ENCODE results near the gene GNAO1. TPM values are rescaled to one million over a fixed set of nuclear protein-coding genes. Genes with fewer than 3 reads are reported as not detected.

Gene GNAO1
- total and polyA plus RNA-seq, 2 of the 13 experiments (the other 11 are each of a cell fraction or from before 2014, with no cell fraction given) = not detected

DNA sequence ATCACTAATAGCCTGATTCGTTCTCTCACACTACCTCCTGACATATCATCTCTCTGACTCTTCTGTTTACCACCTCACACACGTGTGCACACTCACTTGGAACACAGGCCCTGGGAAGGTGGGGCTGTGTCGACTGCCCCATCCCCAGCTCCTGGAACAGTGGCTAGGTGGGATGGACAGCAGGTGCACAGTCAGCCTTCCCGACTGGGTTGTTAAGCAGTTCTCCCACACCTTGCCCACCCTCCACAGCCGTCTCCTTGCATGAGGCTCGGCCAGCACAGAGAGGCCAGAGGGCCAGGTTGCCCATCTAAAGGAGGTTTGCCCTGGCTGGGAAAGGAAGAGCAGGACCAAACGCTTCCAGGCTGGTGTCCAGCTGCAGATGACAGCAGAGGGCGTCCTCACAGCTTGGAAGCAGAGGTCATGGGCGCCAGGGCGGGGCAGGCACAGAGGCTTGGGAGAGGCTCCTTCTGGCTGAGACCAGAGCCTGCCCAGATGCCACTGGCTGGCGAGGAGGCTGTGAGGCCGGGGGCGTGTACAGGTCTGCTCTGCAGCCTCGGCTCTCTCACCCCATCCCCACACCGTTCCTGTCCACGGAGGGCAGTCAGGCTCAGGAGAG lies 141.3 kb downstream of the GNAO1 start:
- no peak overlapping the region for H3K27ac ChIP-seq (ENCODE audit: extremely low read length, insufficient read depth, low read length)
- in situ Hi-C loops (cut with HindIII; ENCODE audit: extremely low pct_ligation_motif_present, low pct_unique_long_range_greater_than_20kb) (no loop called here), intact Hi-C loops (cut with micrococcal nuclease; ENCODE audit: unreplicated experiment) (loop anchor here (1.0 to 2.0 kb wide), 3 partner anchors 24 to 370 kb away; no protein-coding TSS in a partner anchor)
- H3K36me3 ChIP-seq (replicated peaks in 1 of 2; ENCODE audit: control insufficient read depth in 1 of 2, insufficient read depth in 2 of 2, low read length in 2 of 2) = no peaks in the 10 kb centered on the region
- POLR2A ChIA-PET = interaction anchor here (0.9 kb wide), 1 partner anchor 24 kb away, joined by 4 read pairs; no protein-coding TSS in a partner anchor
- 2% methylated on average over 16 of the region's 16 CpGs for WGBS (ENCODE audit: low lambda C conversion rate)
- CTCF ChIA-PET (ENCODE audit: low intra/inter-chr PET ratio, low total read pairs) = interaction anchor here (4.2 kb wide), 1 partner anchor 24 kb away, joined by 58 read pairs; no protein-coding TSS in a partner anchor
- peak; percentile 93 for ATAC-seq
- no peak overlapping the region for H3K4me3 ChIP-seq (replicated peaks in 1 of 3; ENCODE audit: insufficient read depth in 1 of 3, low read depth in 2 of 3, low read length in 3 of 3)
- BruUV-seq (replicated peaks) = no TSS peak
- no peak overlapping the region for H3K9ac ChIP-seq (ENCODE audit: insufficient read depth, low read depth, low read length)
- no peaks in the 10 kb centered on the region for H4K20me1 ChIP-seq (ENCODE audit: insufficient read depth, low read length)
- H2AFZ ChIP-seq (ENCODE audit: low read length) = no peak overlapping the region
- no peaks in the 10 kb centered on the region for H3K79me2 ChIP-seq (ENCODE audit: insufficient read depth, low read length)
- H3K27me3 ChIP-seq (ENCODE audit: control insufficient read depth in 1 of 2, insufficient read depth in 2 of 2, low read length in 2 of 2) = peaks cover 5 to 69% of the 10 kb centered on the region in 2 experiments; a peak in 4 of 5 replicates
- peak; percentile 78 for DNase-seq (ENCODE audit: low spot score)
- H3K4me1 ChIP-seq (ENCODE audit: insufficient read depth, low read length) = no peaks in the 10 kb centered on the region
- no peak overlapping the region for H3K4me2 ChIP-seq (ENCODE audit: low read depth, low read length)
- H3K9me3 ChIP-seq (ENCODE audit: low read length) = no peaks in the 10 kb centered on the region
- FAIRE-seq = peak; percentile 32
- TF ChIP-seq ZFP62 (CRISPR knock-in tag; IDR thresholded peaks at IDR 0.05) = no peak
- peak; percentile 53; the same call in 1 of the 2 replicates for TF ChIP-seq PITX1 (CRISPR knock-in tag; IDR thresholded peaks at IDR 0.05)
- TF ChIP-seq, protein P1, sequence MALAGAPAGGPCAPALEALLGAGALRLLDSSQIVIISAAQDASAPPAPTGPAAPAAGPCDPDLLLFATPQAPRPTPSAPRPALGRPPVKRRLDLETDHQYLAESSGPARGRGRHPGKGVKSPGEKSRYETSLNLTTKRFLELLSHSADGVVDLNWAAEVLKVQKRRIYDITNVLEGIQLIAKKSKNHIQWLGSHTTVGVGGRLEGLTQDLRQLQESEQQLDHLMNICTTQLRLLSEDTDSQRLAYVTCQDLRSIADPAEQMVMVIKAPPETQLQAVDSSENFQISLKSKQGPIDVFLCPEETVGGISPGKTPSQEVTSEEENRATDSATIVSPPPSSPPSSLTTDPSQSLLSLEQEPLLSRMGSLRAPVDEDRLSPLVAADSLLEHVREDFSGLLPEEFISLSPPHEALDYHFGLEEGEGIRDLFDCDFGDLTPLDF (CRISPR knock-in tag; IDR thresholded peaks at IDR 0.05) = no peak
- TF ChIP-seq, protein P2, sequence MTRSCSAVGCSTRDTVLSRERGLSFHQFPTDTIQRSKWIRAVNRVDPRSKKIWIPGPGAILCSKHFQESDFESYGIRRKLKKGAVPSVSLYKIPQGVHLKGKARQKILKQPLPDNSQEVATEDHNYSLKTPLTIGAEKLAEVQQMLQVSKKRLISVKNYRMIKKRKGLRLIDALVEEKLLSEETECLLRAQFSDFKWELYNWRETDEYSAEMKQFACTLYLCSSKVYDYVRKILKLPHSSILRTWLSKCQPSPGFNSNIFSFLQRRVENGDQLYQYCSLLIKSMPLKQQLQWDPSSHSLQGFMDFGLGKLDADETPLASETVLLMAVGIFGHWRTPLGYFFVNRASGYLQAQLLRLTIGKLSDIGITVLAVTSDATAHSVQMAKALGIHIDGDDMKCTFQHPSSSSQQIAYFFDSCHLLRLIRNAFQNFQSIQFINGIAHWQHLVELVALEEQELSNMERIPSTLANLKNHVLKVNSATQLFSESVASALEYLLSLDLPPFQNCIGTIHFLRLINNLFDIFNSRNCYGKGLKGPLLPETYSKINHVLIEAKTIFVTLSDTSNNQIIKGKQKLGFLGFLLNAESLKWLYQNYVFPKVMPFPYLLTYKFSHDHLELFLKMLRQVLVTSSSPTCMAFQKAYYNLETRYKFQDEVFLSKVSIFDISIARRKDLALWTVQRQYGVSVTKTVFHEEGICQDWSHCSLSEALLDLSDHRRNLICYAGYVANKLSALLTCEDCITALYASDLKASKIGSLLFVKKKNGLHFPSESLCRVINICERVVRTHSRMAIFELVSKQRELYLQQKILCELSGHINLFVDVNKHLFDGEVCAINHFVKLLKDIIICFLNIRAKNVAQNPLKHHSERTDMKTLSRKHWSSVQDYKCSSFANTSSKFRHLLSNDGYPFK (CRISPR knock-in tag; IDR thresholded peaks at IDR 0.05; ENCODE audit: borderline replicate concordance) = no peak; the same call in 1 of the 2 replicates
- TF ChIP-seq KLF13 (CRISPR knock-in tag; IDR thresholded peaks at IDR 0.05) = 0 out of 2 replicates have a peak, but pooled peaks have one; percentile 69
- TF ChIP-seq, protein P3, sequence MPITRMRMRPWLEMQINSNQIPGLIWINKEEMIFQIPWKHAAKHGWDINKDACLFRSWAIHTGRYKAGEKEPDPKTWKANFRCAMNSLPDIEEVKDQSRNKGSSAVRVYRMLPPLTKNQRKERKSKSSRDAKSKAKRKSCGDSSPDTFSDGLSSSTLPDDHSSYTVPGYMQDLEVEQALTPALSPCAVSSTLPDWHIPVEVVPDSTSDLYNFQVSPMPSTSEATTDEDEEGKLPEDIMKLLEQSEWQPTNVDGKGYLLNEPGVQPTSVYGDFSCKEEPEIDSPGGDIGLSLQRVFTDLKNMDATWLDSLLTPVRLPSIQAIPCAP (CRISPR knock-in tag; IDR thresholded peaks at IDR 0.05; ENCODE audit: low read depth) = no peak
- peak; percentile 58 for TF ChIP-seq SMC3 (IDR thresholded peaks at IDR 0.05; ENCODE audit: low read length)
- TF ChIP-seq SMAD1 (CRISPR knock-in tag; IDR thresholded peaks at IDR 0.05; ENCODE audit: borderline replicate concordance, low read depth) = 0 out of 2 replicates have a peak, but pooled peaks have one; percentile 32
- no peak for TF ChIP-seq SMARCC2 (IDR thresholded peaks at IDR 0.05)
- TF ChIP-seq, protein P4, sequence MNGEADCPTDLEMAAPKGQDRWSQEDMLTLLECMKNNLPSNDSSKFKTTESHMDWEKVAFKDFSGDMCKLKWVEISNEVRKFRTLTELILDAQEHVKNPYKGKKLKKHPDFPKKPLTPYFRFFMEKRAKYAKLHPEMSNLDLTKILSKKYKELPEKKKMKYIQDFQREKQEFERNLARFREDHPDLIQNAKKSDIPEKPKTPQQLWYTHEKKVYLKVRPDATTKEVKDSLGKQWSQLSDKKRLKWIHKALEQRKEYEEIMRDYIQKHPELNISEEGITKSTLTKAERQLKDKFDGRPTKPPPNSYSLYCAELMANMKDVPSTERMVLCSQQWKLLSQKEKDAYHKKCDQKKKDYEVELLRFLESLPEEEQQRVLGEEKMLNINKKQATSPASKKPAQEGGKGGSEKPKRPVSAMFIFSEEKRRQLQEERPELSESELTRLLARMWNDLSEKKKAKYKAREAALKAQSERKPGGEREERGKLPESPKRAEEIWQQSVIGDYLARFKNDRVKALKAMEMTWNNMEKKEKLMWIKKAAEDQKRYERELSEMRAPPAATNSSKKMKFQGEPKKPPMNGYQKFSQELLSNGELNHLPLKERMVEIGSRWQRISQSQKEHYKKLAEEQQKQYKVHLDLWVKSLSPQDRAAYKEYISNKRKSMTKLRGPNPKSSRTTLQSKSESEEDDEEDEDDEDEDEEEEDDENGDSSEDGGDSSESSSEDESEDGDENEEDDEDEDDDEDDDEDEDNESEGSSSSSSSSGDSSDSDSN (CRISPR knock-in tag; IDR thresholded peaks at IDR 0.05) = peak; percentile 61
- TF ChIP-seq ARID2 (CRISPR knock-in tag; IDR thresholded peaks at IDR 0.05; ENCODE audit: borderline replicate concordance) = no peak
- TF ChIP-seq SOX5 (CRISPR knock-in tag; IDR thresholded peaks at IDR 0.05; ENCODE audit: borderline replicate concordance) = no peak
- TF ChIP-seq ZNF572 (CRISPR knock-in tag; IDR thresholded peaks at IDR 0.05) = peak; percentile 65; the same call in 1 of the 2 replicates
- no peak for TF ChIP-seq ZIK1 (CRISPR knock-in tag; IDR thresholded peaks at IDR 0.05; ENCODE audit: borderline replicate concordance, low read depth)
- TF ChIP-seq ZNF678 (CRISPR knock-in tag; IDR thresholded peaks at IDR 0.05) = no peak
- no peak for TF ChIP-seq ZNF101 (CRISPR knock-in tag; IDR thresholded peaks at IDR 0.05; ENCODE audit: borderline replicate concordance, low read depth)

Data from HepG2 (cell line).